Mucosa of rectum (tissue), 2 donors: ENCODE measurements around the gene ADGRE1.

Experiments used
- H3K27ac ChIP-seq, 2 donors: one replicate each; pipeline ENCODE4 v1.7.0; 2013; ENCODE audit warnings: inconsistent platforms in 2 of 2, low read depth in 2 of 2, low read length in 2 of 2
- H3K27me3 ChIP-seq, 2 donors: one replicate each; pipeline ENCODE4 v1.7.0; 2013; ENCODE audit warnings: low read length in 2 of 2; ENCODE audit not compliant: control insufficient read depth in 2 of 2, insufficient read depth in 2 of 2
- H3K36me3 ChIP-seq, 2 donors: one replicate each; pipeline ENCODE4 v1.7.0; 2013; ENCODE audit warnings: low read length in 2 of 2; ENCODE audit not compliant: control insufficient read depth in 2 of 2, insufficient read depth in 2 of 2
- H3K4me1 ChIP-seq, 2 donors: one replicate each; pipeline ENCODE4 v1.7.0; 2013; ENCODE audit warnings: low read length in 2 of 2, mild to moderate bottlenecking in 1 of 2; ENCODE audit not compliant: control insufficient read depth in 2 of 2, insufficient read depth in 2 of 2
- H3K4me3 ChIP-seq, 2 donors: one replicate each; pipeline ENCODE4 v1.7.0; 2013; ENCODE audit warnings: low read length in 2 of 2
- H3K9ac ChIP-seq, 2 donors: one replicate each; pipeline ENCODE4 v1.7.0; 2013; ENCODE audit warnings: low read length in 2 of 2, low read depth in 1 of 2, mild to moderate bottlenecking in 1 of 2
- H3K9me3 ChIP-seq, 2 donors: one replicate each; pipeline ENCODE4 v1.7.0; 2013; ENCODE audit warnings: low read length in 2 of 2; ENCODE audit not compliant: control insufficient read depth in 2 of 2
- donor health status: healthy.
- donor health status: Normal muscosa, but diverticular disease.

Gene ADGRE1

DNA sequence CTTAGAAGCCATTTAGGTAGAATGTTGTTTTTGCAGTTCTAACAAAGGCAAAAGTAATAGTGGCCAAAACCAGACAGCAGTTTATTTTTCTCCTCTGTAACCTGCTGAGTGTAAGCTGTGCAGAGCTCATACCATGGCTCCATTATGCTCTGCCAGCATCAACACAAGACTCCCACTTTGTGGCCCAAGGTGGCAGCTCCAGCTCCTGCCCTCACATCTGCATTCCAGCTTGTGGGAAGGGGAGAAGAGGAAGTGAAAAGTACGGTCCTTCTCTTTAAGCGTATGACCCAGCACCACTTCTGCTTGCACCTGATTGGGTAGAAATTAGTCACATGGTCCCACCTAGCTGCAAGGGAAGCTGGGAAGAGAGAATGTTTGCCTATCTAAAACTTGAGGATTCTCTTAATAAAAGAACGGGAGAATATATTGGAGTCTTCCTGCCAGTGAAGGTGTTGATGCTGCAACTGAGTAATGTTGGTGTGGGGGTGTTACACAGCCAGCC is 19.2 kb downstream of the ADGRE1 start:
- Histone ChIP-seq H3K27me3 (no peaks in the 10 kb centered on the region), H3K9me3 (peaks cover 7 to 9% of the 10 kb centered on the region in 2 donors), H3K27ac (no peak overlapping the region), H3K4me3 (no peak overlapping the region), H3K36me3 (no peaks in the 10 kb centered on the region), H3K4me1 (no peaks in the 10 kb centered on the region), H3K9ac (no peak overlapping the region)

DNA sequence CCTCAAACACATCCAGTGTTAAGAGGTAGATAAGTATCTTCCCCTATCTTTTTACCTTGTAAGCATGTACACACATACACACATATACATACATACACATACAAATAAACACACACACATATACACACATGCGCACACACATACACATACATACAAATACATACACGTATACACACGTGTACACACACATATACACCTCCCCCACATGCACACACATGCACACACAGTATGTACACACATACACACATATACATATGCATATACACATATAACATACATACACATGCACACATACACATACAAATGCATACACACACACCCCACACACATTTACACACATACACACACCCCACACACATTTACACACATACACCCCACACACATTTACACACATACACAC is 24.1 kb downstream of the ADGRE1 start:
- no peak overlapping the region for H3K9ac ChIP-seq
- H3K4me3 ChIP-seq: no peak overlapping the region
- H3K27ac ChIP-seq: no peak overlapping the region
- no peaks in the 10 kb centered on the region for H3K4me1 ChIP-seq
- no peaks in the 10 kb centered on the region for H3K27me3 ChIP-seq
- peaks cover 5 to 6% of the 10 kb centered on the region in 2 donors for H3K9me3 ChIP-seq
- H3K36me3 ChIP-seq: no peaks in the 10 kb centered on the region

DNA sequence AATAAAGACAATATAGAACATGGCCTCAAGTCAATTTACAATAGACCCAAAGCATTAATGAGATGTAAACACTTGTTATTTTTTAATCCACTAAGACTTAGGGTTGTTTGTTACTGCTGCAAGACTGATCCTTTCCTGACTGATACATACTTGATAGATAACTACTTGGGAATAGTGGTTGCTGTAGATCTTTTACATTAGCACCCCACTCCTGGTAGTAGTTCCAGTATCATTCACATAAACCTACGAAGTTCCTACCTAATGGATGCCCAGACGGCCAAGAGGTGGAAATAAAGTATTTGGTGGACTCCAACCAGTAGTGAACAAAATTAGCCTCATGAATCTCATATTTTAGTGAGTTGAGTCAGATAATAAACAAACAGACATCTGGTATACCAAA is 26.9 kb downstream of the ADGRE1 start:
- H3K4me3 ChIP-seq: no peak overlapping the region
- H3K27me3 ChIP-seq: no peaks in the 10 kb centered on the region
- H3K36me3 ChIP-seq: no peaks in the 10 kb centered on the region
- no peak overlapping the region for H3K27ac ChIP-seq
- H3K9ac ChIP-seq: no peak overlapping the region
- H3K9me3 ChIP-seq: no peaks in the 10 kb centered on the region
- no peaks in the 10 kb centered on the region for H3K4me1 ChIP-seq

GRCh38 chr19:6916952-6917351 is 29.6 kb downstream of the ADGRE1 start:
- no peaks in the 10 kb centered on the region for H3K9me3 ChIP-seq
- no peaks in the 10 kb centered on the region for H3K36me3 ChIP-seq
- no peaks in the 10 kb centered on the region for H3K4me1 ChIP-seq
- H3K27ac ChIP-seq: no peak overlapping the region
- H3K27me3 ChIP-seq: no peaks in the 10 kb centered on the region
- no peak overlapping the region for H3K9ac ChIP-seq
- no peak overlapping the region for H3K4me3 ChIP-seq

- no peak overlapping the region for H3K27ac ChIP-seq
- H3K4me1 ChIP-seq: no peaks in the 10 kb centered on the region
- peaks cover 0 to 2% of the 10 kb centered on the region in 2 donors for H3K9me3 ChIP-seq
- no peaks in the 10 kb centered on the region for H3K36me3 ChIP-seq
- H3K9ac ChIP-seq: no peak overlapping the region
- no peak overlapping the region for H3K4me3 ChIP-seq
- no peaks in the 10 kb centered on the region for H3K27me3 ChIP-seq
Measured at GRCh38 chr19:6925386-6925785, 38.0 kb downstream of the ADGRE1 start.

DNA sequence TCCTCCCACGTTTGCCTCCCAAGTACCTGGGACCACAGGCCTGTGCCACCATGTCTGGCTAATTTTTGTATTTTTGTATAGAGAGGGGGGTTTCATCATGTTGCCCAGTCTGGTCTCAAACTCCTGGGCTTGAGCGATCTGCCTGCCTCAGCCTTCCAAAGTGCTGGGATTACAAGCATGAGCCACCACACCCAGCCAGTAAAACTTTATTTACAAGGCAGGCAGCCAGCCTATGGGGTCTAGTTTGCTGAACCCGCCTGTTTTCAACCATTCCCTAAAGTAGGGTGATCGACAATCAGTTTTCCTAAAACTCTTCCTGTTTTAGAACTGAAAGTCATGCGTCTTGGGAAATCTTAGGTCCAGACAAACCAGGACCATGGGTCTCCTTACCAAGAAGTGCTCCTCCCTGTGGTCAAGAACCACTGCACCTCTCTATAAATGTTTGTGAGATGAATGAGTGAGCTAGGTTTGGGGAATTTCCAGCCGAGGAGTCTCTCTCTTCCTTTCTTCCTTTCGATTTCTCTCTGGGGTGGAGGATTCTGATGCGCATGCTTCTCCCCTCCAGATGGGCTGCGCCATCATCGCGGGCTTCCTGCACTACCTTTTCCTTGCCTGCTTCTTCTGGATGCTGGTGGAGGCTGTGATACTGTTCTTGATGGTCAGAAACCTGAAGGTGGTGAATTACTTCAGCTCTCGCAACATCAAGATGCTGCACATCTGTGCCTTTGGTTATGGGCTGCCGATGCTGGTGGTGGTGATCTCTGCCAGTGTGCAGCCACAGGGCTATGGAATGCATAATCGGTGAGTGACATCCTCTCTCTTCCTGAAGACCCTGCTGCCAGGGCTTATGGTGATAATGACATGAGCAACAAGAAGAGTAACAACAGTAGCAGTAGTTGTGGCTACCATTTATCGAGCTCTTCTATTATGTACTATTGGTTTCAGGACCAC is 38.7 kb downstream of the ADGRE1 start:
- H3K9me3 ChIP-seq: peaks cover 0 to 2% of the 10 kb centered on the region in 2 donors
- H3K9ac ChIP-seq: no peak overlapping the region
- H3K27ac ChIP-seq: no peak overlapping the region
- H3K4me3 ChIP-seq: no peak overlapping the region
- H3K4me1 ChIP-seq: no peaks in the 10 kb centered on the region
- H3K36me3 ChIP-seq: no peaks in the 10 kb centered on the region
- no peaks in the 10 kb centered on the region for H3K27me3 ChIP-seq

- H3K27ac ChIP-seq: no peak overlapping the region
Measured at GRCh38 chr19:6930190-6930589, 42.8 kb downstream of the ADGRE1 start.

DNA sequence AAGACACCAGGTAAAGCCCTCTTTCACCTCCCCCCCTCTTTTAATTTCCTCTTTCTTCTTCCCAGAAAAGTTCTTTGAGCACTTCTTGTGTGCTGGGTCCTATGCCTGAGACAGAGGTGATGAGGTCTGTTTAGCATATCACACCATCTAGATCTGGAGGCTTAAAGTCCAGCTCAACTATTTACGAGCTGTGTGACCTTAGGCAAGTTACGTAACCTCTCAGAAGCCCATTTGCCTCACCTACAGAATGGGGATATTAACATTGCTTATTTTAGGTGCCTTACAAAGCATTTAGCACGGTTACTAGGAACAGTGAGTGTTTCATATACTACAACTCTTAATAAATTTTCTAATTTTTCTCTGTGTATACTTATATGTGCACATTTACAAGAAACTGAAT is 47.7 kb downstream of the ADGRE1 start:
- H3K27me3 ChIP-seq: no peaks in the 10 kb centered on the region
- H3K36me3 ChIP-seq: no peaks in the 10 kb centered on the region
- peaks cover 0 to 1% of the 10 kb centered on the region in 2 donors for H3K9me3 ChIP-seq
- H3K27ac ChIP-seq: no peak overlapping the region
- H3K4me3 ChIP-seq: no peak overlapping the region
- H3K4me1 ChIP-seq: no peaks in the 10 kb centered on the region
- H3K9ac ChIP-seq: no peak overlapping the region

More at GRCh38 chr19:6930190-6930589, 42.8 kb downstream of the ADGRE1 start:
- H3K4me3 ChIP-seq: no peak overlapping the region
- no peaks in the 10 kb centered on the region for H3K4me1 ChIP-seq
- H3K9ac ChIP-seq: no peak overlapping the region
- H3K9me3 ChIP-seq: peaks cover 0 to 2% of the 10 kb centered on the region in 2 donors
- H3K36me3 ChIP-seq: no peaks in the 10 kb centered on the region
- no peaks in the 10 kb centered on the region for H3K27me3 ChIP-seq

GRCh38 chr19:6935618-6936017 is 48.2 kb downstream of the ADGRE1 start:
- Histone ChIP-seq H3K9me3 (no peaks in the 10 kb centered on the region), H3K27me3 (no peaks in the 10 kb centered on the region), H3K9ac (no peak overlapping the region), H3K36me3 (no peaks in the 10 kb centered on the region), H3K4me3 (no peak overlapping the region), H3K4me1 (no peaks in the 10 kb centered on the region), H3K27ac (no peak overlapping the region)

DNA sequence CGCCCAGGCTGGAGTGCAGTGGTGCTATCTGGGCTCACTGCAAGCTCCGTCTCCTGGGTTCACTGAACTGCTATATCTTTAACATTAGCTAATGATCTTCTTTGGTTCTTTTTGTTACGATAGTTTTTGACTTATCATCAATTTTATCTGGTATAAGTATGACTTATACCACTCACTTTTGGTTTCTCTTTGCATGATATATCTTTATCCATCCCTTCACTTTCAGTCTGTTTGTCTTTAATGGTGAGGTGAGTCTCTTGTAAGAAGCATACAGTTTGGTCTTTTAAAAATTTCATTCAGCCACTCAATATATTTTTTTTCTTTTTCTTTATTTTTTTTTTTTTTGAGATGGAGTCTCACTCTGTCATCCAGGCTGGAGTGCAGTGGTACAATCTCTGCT is 58.4 kb downstream of the ADGRE1 start:
- Histone ChIP-seq H3K36me3 (no peaks in the 10 kb centered on the region), H3K4me1 (no peaks in the 10 kb centered on the region), H3K9ac (no peak overlapping the region), H3K4me3 (no peak overlapping the region), H3K27me3 (no peaks in the 10 kb centered on the region), H3K9me3 (no peaks in the 10 kb centered on the region), H3K27ac (no peak overlapping the region)
